Lung (tissue), 12 donors: ENCODE results near the gene DPP6. TPM values are rescaled to one million over a fixed set of nuclear protein-coding genes. Genes with fewer than 3 reads are reported as not detected.

Experiments
- ATAC-seq: fragments of 200-7000 bp; cut with Tn5 transposase; one replicate; pipeline ENCODE4 v1.9.1; 2020; ENCODE audit warnings: moderate number of reproducible peaks; ENCODE audit not compliant: insufficient read depth, low FRiP score
- DNase-seq, 3 donors: peaks; one replicate each; pipeline ENCODE4 v3.0.0-alpha.2; 2013 to 2017
- H3K27ac ChIP-seq, 2 donors: one replicate each; pipeline ENCODE4 v1.5.1; 2013; ENCODE audit warnings: mild to moderate bottlenecking in 2 of 2, moderate library complexity in 2 of 2, control low read depth in 1 of 2, inconsistent platforms in 1 of 2, low read depth in 1 of 2, low read length in 1 of 2
- H3K27me3 ChIP-seq, 3 donors: one replicate each; pipeline ENCODE4 v1.5.1; 2013; ENCODE audit warnings: low read length in 2 of 3; ENCODE audit not compliant: control insufficient read depth in 3 of 3, insufficient read depth in 3 of 3
- H3K36me3 ChIP-seq, 4 donors: one replicate each; pipeline ENCODE4 v1.5.1; 2013; ENCODE audit warnings: low read length in 4 of 4, mild to moderate bottlenecking in 1 of 4, moderate library complexity in 1 of 4; ENCODE audit not compliant: control insufficient read depth in 4 of 4, insufficient read depth in 4 of 4
- H3K4me1 ChIP-seq, 5 donors: one replicate each; pipeline ENCODE4 v1.5.1; 2013; ENCODE audit warnings: low read length in 5 of 5, mild to moderate bottlenecking in 2 of 5, moderate library complexity in 1 of 5; ENCODE audit not compliant: control insufficient read depth in 5 of 5, insufficient read depth in 5 of 5
- H3K4me3 ChIP-seq: one replicate; pipeline ENCODE4 v1.5.1; 2013; ENCODE audit warnings: mild to moderate bottlenecking, control low read depth, moderate library complexity
- H3K9ac ChIP-seq, 2 donors: one replicate each; pipeline ENCODE4 v1.5.1; 2013; ENCODE audit warnings: low read length in 2 of 2, control low read depth in 1 of 2; ENCODE audit not compliant: insufficient read depth in 1 of 2
- H3K9me3 ChIP-seq, 4 donors: one replicate each; pipeline ENCODE4 v1.5.1; 2013; ENCODE audit warnings: low read length in 3 of 4, mild to moderate bottlenecking in 1 of 4, moderate library complexity in 1 of 4; ENCODE audit not compliant: control insufficient read depth in 4 of 4, insufficient read depth in 3 of 4
- CTCF ChIP-seq: IDR thresholded peaks from 2 replicates; pipeline ENCODE4 v1.5.1; 2012; ENCODE audit warnings: mild to moderate bottlenecking; ENCODE audit errors: control extremely low read depth, extremely low read depth
- WGBS, 2 donors: extraction: QIAGEN DNeasy Blood & Tissue Kit; methylation state at CpG; one replicate each; pipeline ENCODE4 v1.1.7; 2013; 5-methylcytosine and 5-hydroxymethylcytosine counted together
- polyA plus RNA-seq, 2 donors: library from polyadenylated mRNA; stranded (reverse); fragments of 200-250 nt; gene quantifications; one replicate each; pipeline ENCODE4 v1.2.1, GENCODE V29; 2013
- total RNA-seq, 2 donors: library from RNA; depleted of rRNA in 1 of 2; stranded (reverse); fragments of >200 nt in 1 of 2; gene quantifications; one replicate each; pipeline ENCODE4 v1.2.1, GENCODE V29; 2014 to 2021
- donor health status: control.
- donor health status: control.
- donor health status: Bipolar disorder and iron deficiency.
- donor health status: healthy.
- donor health status: DM: yes; HTN: yes; CAD: no.

The DPP6 gene
- total and polyA plus RNA-seq, 4 donors = 0.08 to 1.3 (median 0.75) TPM

GRCh38 chr7:154721086-154721485, 668.9 kb downstream of the DPP6 start:
- WGBS, 2 donors = 84 to 88% methylated on average over 7 of the region's 7 CpGs

GRCh38 chr7:154726368-154726767, 674.2 kb downstream of the DPP6 start:
- no peak for ATAC-seq
- H3K9ac ChIP-seq = no peak overlapping the region
- H3K9me3 ChIP-seq = peaks cover 0 to 13% (median 3%) of the 10 kb centered on the region in 4 donors
- no peak for TF ChIP-seq CTCF
- WGBS, 2 donors = 83 to 87% methylated on average over 4 of the region's 4 CpGs
- H3K27me3 ChIP-seq = no peaks in the 10 kb centered on the region
- H3K4me1 ChIP-seq = no peaks in the 10 kb centered on the region
- H3K4me3 ChIP-seq = no peak overlapping the region
- no peaks in the 10 kb centered on the region for H3K36me3 ChIP-seq
- no peak overlapping the region for H3K27ac ChIP-seq
- no peak for DNase-seq

More at GRCh38 chr7:154721086-154721485, 668.9 kb downstream of the DPP6 start:
- H3K27me3 ChIP-seq = peaks cover 0 to 9% (median 0%) of the 10 kb centered on the region in 3 donors
- no peak for DNase-seq
- no peaks in the 10 kb centered on the region for H3K4me1 ChIP-seq
- TF ChIP-seq CTCF = no peak
- H3K27ac ChIP-seq = no peak overlapping the region
- no peak overlapping the region for H3K9ac ChIP-seq
- peaks cover 0 to 17% (median 2%) of the 10 kb centered on the region in 4 donors for H3K9me3 ChIP-seq
- ATAC-seq = no peak
- H3K4me3 ChIP-seq = no peak overlapping the region
- no peaks in the 10 kb centered on the region for H3K36me3 ChIP-seq

- no peak for TF ChIP-seq CTCF
- no peak for ATAC-seq
- no peak overlapping the region for H3K27ac ChIP-seq
- no peaks in the 10 kb centered on the region for H3K27me3 ChIP-seq
- WGBS, 2 donors = 70 to 75% methylated on average over 3 of the region's 3 CpGs
- H3K9ac ChIP-seq = no peak overlapping the region
- DNase-seq = no peak
- peaks cover 0 to 19% (median 3%) of the 10 kb centered on the region in 4 donors for H3K9me3 ChIP-seq
- no peaks in the 10 kb centered on the region for H3K36me3 ChIP-seq
- H3K4me1 ChIP-seq = no peaks in the 10 kb centered on the region
- no peak overlapping the region for H3K4me3 ChIP-seq
Observed at GRCh38 chr7:154729056-154729455, 676.9 kb downstream of the DPP6 start.

DNA sequence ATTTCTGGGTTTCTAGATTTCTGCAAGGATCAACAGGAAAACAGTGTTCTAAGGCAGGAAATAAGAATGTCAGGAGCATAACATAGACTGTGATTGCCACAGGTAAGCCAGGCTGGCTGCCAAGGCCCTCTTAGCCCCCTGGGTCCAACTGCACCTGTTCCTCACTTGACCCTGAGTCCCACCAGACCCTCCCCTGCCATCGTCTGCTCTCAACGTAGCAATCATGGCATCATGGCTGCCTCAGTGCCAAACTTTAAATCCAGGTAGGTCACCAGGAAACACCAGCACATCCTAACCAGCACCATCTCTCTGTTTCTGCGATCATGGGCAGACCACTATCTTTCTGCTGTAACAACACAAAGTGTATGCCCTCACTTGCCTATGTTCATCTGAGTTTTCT, 683.6 kb downstream of the DPP6 start:
- no peak for TF ChIP-seq CTCF
- 84 to 86% methylated on average over 3 of the region's 3 CpGs for WGBS, 2 donors

More for the DNA sequence above, 683.6 kb downstream of the DPP6 start:
- H3K4me3 ChIP-seq = no peak overlapping the region
- H3K9me3 ChIP-seq = peaks cover 0 to 8% (median 0%) of the 10 kb centered on the region in 4 donors
- no peak overlapping the region for H3K27ac ChIP-seq
- H3K27me3 ChIP-seq = no peaks in the 10 kb centered on the region
- no peak for ATAC-seq
- no peak for DNase-seq
- no peaks in the 10 kb centered on the region for H3K36me3 ChIP-seq
- no peaks in the 10 kb centered on the region for H3K4me1 ChIP-seq
- H3K9ac ChIP-seq = no peak overlapping the region
